D721Med (cell line): ENCODE results near the gene RAB38.

Experiments used
- DNase-seq: peaks from one replicate; pipeline ENCODE4 v3.0.0; 2011; ENCODE audit warnings: low spot score; ENCODE audit not compliant: insufficient read length
- FAIRE-seq: peaks from 2 replicates; lab custom pipeline; 2011; peaks lifted over from hg19 to GRCh38; lab: Jason Lieb, UNC
- TF ChIP-seq, protein P1 (sequence below): IDR thresholded peaks from 2 replicates; pipeline ENCODE4 v1.5.1; 2012; ENCODE audit warnings: mild to moderate bottlenecking, control low read depth; ENCODE audit not compliant: insufficient read depth; ENCODE audit errors: missing control alignments

The RAB38 gene

DNA sequence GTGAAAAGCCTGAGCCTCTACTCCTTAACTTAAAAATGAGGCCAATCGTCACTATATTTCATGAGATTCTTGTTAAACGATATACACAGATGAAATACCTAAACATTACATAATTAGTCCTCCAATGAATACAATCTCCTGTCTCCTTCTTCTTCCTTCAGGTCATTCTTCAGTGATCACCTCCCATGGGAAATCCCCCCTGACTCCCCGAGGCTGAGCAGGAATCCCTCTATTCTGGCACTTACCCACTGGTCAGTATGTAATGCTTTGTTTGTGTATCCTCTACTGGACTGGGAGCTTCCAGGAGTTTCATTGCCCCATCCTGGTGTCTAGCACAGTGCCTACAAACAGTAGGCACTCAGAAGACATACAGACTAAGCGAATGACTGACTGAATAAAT lies 52.3 kb downstream of the RAB38 start:
- TF ChIP-seq, protein P1, sequence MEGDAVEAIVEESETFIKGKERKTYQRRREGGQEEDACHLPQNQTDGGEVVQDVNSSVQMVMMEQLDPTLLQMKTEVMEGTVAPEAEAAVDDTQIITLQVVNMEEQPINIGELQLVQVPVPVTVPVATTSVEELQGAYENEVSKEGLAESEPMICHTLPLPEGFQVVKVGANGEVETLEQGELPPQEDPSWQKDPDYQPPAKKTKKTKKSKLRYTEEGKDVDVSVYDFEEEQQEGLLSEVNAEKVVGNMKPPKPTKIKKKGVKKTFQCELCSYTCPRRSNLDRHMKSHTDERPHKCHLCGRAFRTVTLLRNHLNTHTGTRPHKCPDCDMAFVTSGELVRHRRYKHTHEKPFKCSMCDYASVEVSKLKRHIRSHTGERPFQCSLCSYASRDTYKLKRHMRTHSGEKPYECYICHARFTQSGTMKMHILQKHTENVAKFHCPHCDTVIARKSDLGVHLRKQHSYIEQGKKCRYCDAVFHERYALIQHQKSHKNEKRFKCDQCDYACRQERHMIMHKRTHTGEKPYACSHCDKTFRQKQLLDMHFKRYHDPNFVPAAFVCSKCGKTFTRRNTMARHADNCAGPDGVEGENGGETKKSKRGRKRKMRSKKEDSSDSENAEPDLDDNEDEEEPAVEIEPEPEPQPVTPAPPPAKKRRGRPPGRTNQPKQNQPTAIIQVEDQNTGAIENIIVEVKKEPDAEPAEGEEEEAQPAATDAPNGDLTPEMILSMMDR: no peak
- no peak for FAIRE-seq
- no peak for DNase-seq

DNA sequence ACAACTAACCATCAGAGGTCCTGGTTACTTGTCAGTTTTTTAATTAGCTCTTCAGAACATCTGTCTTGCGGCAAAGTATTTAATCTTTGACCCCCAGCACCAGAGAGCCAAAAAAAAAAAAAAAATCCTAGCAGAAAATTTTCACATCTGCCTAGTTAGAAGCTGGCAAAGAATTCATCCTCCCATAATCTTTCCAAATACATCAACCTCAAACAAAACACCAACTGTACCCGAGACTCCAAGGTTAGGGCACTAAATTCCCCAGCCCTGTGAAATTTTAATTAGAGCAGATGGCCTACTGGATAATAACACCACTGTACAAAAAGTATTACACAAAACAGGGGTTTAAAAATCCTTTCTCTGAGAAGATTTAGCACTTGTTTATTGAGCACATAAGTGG lies 55.7 kb downstream of the RAB38 start:
- no peak for FAIRE-seq

DNA sequence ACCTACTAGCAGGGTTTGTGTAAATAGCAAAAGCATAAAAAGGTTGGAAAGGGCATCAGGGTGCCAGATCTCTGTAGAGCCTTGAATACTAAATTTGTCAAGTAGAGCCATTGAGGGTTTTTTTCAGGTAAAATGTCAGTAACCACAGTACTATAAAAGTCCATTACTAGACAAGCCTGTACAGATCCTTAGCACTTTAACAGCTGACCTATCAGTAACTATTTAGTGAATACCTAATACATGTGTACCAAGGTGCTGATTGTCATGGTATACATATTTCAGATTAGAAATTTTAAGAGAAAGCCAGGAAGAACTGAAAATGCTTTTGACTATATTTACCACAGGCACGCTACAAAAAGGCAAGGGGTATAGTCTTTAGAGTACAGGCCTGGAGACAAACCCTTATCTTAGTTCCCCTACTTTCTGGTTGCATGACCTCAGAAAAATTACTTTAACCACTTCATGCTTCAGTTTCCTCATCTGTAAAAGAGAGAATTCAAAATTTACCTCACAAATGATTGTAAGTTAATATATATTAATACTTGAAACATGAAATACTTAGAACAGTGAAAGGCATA lies 57.9 kb downstream of the RAB38 start:
- FAIRE-seq (no peak), DNase-seq (no peak)
- TF ChIP-seq, protein P1: no peak

More for the DNA sequence above, 55.7 kb downstream of the RAB38 start:
- TF ChIP-seq, protein P1: no peak
- DNase-seq: no peak

DNA sequence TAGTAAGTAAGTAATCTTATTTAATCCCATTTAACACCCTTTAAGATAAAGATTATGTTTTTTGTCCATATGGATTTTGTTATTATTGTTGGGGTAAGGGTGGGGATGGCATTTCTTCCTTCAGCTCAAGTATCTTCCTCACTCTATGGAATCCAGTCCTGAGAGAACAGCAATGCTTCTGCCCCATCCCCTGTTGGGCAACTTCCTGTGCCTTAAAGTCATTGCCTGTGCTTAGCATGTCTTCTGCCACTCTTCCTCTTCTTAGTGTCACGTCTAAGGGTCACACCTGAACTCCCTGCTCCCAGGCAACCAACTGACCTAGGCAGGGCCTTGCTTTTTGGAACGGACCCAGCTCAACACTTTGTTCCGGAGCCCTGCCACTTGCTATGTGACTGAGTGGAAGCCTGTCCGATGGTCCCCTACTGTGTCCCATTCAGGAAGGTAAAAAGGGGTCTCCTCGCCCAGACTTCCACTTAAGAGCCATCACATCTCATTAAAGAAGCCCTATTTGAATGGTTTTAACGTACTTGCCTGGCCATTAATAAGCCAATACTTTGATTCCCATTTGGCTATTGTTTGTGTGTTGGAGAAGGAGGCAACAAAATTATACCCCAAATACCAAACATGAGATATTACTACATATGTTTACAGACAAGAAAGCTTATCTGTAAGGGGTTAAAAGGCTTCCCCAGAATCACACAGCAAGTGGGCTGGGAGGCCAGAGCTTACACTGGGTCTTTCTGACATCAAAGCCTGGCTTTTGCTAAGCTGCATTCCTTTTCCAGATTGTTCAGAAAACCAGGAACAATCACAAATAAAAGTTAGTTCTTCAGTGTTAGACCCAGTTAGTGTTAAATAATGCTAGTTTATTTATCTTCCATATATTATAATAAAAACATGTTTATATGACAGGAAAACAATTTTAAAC lies 59.2 kb downstream of the RAB38 start:
- DNase-seq: no peak
- TF ChIP-seq, protein P1: no peak
- no peak for FAIRE-seq

DNA sequence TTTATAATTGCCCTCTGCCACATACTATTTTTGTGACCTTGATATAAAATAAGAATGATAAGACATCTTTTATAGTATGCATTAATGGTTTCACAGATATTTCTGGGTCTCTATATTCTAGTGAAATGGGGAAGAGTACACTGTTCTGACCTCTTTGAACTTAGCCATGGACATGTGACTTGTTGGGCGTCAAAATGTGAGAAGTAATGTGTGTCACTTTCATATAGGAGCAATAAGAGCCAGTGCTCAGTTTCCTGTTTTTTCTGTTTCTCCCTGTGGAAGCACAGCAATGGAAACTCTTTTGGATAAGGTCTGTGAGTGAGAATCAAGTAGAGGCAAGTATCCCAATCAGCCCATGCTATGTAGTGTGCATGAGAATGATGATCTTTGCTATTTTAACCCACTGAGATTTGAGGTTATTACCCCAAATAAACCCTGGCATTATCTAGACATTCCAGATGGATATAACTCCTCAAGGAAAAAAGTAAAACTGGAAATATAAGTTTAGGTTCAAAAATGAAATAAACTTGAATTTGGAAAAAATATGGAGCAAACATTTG lies 60.7 kb downstream of the RAB38 start:
- FAIRE-seq (no peak), DNase-seq (no peak)
- TF ChIP-seq, protein P1: no peak

DNA sequence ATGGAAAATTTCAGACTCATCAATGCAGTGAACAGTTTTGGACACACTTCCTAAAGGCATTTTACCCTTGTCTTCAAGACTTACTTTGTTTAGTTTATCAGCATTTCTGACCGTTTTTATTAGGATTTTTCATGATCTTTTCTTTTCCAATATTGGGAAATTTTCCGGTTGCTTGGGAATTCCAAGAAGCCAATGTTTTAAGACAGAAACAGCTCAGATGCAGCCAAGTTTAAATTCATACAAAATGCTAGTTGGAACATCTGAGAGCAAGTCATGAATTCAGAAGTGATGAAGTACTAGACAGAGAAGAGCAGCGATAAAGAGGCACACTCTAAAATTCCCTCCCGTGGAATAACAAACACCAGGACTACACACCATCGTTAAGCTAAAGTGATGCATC lies 68.6 kb downstream of the RAB38 start:
- no peak for DNase-seq
- no peak for FAIRE-seq
- TF ChIP-seq, protein P1: no peak
